ENCODE results near the gene AIG1. TPM values are rescaled to one million over a fixed set of nuclear protein-coding genes. Genes with fewer than 3 reads are reported as not detected.
"Not testable (repeated sequence)": the region's sequence is repeated elsewhere in the genome, so short reads cannot be mapped to it uniquely, and the experiment has no call there.

The AIG1 gene
- total RNA-seq, 1 donor from 2014 or later: 18.5 TPM

DNA sequence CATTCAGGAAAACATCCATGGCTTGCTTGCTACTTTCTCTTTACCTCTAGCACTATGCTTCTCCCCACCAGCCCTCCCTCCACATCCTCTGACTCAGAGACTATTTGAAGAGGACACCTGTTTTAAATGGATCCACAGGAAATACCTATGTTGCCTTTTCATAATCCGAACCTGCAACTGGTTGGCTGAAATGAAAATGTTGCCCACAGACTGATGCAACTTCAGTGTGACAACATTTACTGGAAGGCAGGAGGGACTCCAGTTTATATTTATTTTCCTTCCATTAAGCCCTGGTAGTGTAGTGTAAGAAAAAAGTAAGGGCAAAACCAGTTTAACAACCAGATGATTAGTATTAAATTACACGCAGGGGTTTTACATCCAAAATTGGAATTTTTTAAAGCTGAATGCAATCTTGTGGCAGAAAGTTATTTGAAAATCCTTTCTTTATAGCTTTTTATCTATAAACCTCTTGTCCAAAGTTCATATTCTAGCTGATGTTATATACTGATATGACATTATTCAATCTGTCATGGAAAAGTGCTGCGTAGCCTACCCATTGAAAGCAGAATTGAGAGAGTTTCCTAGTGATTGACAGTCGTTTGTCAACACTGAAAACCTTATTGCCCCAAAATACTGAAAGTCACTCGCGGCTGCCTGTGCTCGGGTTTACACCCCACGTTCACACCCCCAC, 881 bp upstream of the AIG1 start:
- DNase-seq: peak; percentile 78

DNA sequence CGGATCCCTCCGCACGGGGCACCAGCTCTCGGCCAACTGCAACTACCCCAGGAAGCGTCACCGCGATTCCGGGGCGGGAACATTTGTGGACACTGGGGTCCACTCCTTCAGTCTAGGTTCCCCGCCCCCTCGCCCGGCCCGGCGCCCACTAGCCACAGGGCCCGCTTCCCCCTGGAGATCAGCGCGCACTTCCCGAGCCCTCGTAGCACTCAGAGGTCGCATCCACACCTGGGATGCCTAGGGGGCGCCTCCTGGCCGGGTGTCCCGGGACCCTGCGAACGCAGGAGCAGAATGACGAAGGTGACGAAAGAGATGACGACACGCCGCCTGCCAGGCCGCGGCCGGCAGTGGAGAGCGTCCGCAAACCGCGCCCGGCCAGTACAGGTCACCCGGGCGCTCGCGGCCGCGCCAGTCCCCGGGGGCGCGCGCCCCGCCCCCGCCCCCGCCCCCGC, 309 bp upstream of the AIG1 start:
- DNase-seq: peak; percentile 88

DNA sequence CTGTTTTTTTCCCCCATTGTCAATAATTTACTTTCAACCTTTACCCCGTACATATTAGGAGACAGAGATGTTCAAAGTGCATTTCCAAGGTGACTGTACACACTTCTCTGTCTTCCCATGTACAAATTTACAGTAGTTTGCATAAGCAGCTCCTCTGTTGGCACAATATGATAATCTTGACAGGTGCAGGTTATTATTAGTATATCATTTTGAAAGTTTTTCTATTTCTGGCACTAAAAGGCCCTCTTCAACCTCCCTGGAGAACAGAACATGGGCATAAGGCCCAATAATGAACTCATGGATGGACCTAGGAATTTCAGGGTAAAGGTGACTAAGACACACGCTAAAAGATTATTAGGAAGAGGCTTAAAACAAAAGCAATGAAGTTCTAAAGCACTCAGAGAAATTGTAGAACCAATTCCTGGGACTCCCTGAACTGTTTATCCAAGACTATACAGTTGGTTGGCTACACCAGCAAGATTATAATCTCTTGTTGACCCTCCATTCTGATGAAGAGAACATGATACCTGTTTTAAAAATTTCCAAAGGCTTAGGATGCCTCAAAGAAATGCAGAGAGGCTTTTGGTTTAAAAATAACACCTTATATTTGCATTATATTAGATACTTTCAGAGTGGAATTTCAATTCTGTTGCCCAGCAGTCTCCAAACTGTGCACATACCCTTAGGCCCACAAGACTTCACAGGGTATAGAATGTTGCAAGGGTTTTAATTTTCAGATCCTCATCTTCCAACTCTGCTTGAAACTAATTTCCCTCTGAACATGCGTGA, 1.1 kb downstream of the AIG1 start:
- DNase-seq: no peak

DNA sequence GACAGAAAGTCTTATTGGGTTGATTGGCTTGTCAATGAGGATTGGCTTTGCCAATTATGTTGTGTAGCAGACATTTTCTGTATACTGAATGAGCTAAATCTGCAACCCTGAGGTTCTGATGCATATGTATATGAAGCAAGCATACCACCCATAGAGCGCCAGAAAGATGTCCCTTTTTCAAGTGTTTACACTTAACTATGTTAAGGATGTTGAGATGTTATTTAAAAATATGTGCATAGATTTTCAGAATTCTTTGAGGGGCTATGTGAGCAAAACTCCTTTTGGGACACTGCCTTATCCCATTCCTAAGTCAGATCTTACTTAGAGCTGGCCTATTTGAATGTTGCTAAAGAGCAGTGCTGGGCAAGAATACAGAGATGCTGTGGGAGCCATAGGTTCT, 1.9 kb downstream of the AIG1 start:
- no peak for DNase-seq

DNA sequence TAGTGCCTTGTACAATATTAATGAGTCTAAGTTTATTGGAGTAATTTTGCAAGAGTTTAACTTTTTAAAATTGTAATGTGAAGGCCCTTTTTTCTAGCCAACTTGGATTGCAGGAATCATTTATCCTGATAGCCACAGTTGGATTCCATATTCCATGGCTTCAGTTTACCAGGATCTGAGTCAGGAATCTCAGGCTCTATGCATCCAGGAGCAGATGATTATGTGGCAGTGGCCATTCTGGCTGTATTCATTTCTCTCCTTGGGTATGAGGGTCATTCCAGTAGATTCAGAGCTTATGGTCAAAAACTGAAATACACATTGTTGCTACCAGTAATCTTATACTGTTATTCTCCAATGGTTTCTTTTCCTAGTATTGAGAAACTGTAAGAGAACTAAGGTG, 2.9 kb downstream of the AIG1 start:
- no peak for DNase-seq

DNA sequence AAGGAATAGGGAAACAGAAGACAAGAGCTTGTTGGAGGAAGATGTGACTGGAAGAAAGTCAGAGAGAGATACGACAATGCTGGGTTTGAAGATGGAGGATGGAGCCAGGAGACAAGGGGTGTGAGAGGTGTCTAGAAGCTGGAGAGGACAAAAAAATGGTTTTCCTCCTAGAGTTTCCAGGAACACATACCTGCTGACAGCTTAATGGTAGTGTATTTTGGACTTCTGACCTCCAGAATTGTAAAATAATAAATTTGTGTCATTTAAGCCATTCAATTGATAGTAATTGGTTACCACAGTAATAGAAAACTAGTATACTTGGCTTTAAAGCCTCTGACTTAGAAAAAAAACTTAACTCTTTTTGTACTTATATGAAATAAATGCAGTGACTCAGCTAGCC, 3.6 kb downstream of the AIG1 start:
- no peak for DNase-seq

DNA sequence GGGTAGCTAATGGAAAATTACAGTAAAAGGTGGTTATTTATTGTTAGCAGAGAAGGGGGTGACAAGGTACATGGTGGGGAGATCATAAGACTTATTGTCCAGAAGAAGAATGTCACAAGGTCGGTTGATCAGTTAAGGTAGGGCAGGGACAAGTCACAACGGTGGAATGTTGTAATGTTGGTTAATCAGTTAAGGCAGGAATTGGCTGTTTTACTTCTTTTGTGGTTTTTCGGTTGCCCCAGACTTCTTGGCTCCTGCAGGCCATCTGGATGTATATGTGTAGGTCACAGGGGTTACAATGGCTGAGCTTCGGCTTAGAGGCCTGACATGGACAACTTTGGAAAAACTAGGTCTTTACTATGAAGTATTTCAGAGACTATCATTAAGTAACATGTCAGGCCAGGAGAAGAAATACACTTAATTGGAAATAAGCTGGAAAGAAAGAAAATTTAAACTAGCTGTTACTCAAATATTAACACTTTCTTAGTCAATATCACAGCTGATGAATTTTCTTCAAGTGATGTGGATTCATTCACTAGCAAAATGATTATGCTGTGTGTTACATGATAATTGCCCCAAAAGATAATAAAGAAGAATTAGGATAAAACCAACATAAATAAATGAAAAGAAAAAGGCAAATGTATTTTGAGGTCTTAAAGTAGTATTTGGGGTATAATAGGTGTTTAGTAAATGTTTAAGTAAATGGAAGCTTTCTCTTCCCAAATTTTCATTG, 4.4 kb downstream of the AIG1 start:
- DNase-seq: no peak

DNA sequence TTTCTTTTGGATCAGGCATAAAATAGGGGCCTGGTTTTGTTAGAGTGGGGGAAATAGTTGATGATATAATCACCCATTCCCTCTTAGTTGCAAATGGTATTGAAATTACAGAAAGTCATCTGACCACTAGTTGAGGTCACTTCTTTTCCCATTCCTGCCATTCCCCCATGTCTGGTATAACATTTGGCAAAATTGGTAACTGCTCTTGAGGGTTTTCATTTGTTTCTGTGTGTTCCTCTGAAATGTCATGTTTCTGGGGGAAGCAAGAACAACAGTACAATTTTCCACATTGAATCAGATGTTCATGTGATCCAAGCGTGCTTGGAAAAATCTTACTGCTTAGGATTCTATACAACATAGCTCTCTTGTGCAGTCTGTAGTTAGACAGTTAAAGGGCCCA, 7.3 kb downstream of the AIG1 start:
- no peak for DNase-seq

DNA sequence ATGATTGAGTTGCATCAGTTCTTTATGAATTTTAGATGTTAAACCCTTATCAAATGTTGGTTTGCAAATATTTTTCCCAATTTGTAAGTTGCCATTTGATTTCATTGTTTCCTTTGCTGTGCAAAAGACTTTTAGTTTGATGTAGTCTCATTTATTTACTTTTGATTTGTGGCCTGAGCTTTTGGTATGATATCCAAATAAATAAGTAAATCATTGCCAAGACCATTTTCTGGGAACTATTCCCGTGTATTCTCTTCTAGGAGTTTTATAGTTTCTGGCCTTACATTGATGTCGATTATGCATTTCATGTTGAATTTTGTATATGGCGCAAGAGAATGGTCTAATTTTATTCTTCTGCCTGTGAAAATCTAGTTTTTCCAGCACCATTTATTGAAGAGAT, 13.4 kb downstream of the AIG1 start:
- no peak for DNase-seq

DNA sequence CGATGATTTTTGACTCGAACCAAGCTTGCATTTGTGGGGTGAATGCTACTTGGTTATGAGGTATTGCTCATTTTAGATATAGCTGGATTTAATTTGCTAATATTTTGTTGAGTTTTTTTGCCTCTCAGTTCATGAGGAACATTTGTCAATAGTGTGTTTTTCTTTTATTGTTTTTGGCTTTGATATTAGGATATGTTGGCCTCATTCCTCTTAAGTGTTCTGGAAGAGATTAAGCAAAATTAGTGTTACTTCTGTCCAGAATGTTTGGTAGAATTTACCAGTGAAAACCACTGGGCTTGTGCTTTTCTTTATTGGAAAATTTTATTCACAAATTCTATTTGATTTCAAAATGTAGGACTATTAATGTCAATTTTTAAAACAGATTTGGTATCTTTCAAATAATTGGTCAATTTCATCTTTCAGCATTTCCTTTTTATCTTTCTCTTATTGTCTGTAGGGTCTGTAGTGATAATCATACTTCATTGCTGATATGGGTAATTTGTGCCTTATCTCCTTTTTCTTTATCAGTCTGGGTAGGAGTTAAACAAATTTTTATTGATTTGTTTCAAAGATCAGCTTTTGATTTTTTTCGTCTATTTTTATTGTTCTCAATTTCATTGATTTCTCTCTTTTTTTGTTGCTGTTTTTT, 14.1 kb downstream of the AIG1 start:
- no peak for DNase-seq

DNA sequence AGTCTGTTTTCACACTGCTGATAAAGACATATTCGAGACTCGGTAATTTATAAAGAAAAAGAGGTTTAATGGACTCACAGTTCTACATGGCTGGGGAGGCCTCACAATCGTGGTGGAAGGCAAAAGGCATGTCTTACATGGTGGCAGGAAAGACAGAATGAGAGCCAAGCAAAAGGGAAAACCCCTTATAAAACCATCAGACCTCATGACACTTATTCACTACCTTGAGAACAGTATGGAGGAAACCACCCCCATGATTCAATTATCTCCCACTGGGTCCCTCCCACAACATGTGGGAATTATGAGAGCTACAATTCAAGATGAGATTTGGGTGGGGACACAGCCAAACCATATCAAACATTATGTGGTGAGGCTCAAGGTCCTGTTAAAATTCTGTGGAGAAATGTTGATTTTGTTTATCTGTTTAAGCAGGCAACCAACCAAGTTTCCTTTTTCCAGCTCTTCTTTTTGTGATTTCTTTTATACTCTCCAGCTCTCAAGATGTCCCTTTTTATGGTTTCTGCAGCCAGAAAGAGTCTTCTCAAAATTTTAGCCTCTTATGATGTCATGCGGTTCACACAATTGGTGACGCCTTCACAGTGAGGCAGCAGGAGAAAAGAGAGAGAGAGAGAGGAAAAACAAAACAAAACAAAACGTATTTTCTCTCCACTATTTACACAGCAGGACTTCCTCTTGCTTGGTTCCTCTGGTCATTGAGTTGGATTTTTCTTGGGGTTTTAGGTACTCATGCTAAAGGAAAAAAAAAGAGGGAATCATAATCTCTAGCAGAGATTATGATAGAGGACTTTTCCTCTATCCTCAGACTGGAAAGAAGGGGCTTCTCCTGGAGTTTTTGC, 18.0 kb downstream of the AIG1 start:
- DNase-seq: no peak

DNA sequence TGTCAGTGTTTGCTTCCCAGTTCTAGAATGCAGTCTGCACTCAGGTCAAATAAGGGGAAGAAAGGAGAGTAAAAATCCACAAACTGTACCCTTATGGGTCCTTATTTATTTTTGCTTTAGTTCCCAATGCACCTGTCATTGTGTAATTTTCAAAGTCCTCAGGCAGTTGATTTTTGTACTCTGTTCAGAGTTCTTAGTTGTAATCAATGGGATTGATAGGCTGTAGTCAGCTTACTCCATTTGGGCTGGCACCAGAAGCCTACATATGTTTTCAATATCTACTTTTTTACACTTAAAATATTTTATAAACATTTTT, 18.6 kb downstream of the AIG1 start:
- no peak for DNase-seq

DNA sequence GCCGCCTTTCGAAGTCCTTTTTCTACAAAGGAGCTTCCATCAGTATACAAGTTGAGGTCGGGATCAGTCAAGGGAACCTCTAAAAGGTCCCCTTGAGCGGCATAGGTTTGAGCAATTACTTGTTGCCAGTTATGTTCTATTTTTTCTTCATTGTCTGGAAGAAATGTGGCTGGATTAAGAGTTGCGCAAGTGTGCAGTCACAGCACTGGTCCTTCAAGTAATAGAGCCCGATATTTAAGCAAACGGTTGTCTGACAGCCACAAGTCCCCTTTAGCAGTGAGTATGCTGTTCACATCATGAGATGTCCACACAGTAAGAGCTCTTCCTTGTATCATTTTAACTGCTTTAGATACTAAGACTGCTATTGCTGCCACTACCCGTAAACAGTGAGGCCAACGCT, 21.6 kb downstream of the AIG1 start:
- DNase-seq: not testable (repeated sequence)

DNA sequence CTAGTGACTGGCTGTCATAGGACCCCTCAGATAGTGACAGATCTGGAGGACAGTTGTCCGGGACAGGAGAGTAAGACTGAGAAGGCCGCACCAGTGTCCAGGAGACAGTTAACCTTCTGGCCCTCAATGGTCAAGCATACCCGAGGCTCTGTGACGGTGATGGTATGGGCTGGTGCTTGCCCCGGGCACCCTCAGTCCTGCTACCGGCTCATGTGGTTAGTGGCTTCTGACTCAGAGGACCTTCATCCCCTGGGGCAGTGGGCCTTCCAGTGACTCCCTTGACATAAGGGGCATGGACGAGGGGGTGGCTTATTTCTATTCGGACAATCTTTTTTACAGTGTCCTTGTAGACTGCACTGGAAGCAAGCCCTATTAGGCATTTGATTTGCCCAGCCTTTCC, 23.3 kb downstream of the AIG1 start:
- DNase-seq: not testable (repeated sequence)

DNA sequence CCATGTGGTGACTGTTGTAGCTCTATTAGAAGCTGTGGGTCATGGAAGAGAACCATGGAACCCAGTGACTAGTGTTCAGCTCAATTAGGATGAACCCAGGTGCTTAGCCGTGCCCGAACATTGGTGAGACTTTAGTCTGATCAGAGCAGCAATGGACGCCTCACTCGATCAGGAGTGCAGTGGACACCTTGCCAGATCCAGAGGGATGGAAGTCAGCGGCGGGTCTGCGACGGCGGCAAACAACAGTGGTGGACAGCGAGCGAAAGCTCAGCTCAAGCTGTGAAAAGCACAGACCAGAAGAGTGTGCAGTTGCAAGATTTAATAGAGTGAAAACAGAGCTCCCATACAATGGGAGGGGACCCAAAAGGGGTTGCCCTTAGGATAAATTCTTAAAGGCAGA, 26.6 kb downstream of the AIG1 start:
- DNase-seq: not testable (repeated sequence)

DNA sequence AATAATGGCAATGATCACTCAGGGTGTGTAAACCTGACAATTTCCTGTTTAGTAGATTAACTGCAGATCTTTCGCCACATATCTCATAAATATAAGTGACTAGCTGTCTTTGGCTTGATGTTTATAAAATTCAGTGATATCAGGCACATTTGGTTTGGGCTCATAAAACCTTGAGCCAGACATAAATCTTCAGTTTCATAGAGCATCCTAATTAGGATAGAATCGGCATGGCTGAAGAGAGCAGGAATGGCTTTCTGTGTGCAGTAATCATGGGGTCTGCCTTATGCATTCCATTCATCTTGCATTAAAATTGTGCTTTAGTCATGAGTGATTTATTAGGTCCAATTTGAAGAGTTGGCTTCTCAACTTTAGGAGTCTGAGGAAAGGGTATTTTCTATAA, 27.2 kb downstream of the AIG1 start:
- DNase-seq: no peak

DNA sequence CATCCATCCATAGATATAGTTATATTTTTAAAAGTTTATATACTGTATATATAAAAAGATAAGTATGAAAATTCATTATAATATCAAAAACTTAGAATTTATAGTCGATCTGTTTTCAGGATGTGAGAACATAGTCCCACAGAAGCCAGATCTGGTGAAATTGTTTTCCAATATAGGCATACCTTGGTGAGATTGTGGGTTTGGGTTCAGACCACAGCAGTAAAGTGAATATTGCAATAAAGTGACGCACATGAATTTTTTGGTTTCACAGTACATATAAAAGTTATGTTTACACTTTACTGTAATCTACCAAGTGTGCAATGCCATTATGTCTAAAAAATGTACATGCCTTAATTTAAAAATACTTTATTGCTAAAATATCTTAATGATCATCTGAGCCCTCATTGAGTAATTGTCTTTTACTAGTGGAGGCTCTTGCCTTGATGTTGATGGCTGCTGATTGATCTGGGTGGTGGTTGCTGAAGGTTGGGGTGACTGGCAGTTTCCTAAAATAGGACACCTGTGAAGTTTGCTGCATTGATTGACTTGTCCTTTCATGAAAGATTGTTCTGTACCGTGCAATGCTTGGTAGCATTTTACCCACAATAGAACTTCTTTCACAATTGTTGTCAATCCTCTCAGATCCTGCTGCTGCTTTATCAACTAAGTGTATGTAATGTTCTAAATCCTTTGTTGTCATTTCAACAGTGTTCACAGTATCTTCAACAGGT, 29.8 kb downstream of the AIG1 start:
- no peak for DNase-seq

DNA sequence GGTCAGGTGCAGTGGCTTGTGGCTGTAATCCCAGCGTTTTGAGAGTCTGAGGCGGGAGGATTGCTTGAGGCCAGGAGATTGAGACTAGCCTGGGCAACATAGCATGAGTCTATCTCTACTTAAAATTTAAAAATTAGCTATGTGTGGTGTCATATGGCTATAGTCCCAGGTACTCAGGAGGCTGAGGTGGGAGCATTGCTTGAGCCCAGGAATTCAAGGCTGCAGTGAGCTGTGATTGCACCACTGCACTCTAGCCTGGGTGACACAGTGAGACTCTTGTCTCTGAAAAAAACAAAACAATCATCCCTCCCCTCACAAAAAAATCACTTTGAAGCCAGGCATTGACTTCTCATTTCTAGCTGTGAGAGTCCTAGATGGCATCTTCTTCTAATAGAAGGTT, 32.1 kb downstream of the AIG1 start:
- DNase-seq: no peak

DNA sequence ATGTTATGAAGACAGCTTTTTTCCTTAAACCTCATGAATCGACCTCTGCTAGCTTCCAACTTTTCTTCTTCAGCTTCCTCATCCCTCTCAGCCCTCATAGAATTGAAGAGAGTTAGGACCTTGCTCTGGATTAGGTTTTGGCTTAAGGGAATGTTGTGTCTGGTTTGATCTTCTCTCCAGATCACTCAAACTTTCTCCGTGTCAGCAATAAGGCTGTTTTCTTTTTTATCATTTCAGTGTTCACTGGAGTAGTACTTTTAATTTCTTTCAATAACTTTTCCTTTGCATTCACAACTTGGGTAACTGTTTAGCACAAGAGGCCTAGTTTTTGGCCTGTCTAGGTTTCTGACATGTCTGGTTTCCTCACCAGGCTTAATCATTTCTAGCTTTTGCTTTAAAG, 32.6 kb downstream of the AIG1 start:
- no peak for DNase-seq

DNA sequence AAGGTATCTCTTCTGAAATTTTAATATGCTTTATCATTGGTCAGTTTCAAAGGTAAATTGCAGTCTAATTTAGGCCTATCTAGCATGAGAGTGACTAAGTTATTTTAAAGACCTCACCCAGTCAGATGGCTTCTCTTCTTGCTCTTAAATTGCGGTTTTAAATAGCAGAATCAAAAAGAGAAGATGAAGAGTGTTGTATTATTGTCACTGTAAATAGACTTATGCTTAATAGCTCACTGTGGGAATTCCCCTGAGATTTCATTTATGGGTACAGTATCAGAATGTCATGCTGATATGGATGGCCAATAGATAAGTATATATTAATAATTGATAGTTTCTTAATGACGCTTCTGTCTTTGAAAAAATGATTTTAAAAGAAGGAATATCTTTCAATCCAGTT, 35.7 kb downstream of the AIG1 start:
- no peak for DNase-seq

DNA sequence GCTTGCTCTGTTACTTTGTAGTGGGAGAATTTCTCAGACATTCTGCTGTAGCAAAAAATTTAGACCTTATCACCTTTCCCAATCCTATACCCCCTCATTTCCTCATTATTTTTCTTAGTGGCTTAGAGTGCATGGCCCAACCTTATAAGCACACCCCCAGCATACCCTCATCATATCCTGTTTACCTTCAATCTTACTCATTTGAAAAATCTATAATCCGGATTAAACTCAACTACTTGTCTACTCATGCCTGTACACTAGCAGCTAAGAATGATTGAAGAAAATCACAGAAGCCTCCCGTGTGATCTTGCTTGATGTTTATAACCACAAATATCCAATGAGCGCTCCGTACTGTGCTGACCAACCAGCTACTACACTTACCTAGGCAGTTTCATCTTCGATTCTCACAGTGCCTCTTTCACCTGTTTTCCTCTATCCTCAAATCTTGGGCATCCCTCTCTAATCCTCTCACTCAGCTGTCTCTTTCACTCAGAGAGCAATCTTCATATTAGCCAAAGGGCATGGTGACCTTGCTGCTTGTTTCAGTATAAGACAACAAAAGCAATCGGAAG, 36.6 kb downstream of the AIG1 start:
- peak; percentile 4 for DNase-seq
